ENCODE data around the gene NOS1AP.

Gene NOS1AP

DNA sequence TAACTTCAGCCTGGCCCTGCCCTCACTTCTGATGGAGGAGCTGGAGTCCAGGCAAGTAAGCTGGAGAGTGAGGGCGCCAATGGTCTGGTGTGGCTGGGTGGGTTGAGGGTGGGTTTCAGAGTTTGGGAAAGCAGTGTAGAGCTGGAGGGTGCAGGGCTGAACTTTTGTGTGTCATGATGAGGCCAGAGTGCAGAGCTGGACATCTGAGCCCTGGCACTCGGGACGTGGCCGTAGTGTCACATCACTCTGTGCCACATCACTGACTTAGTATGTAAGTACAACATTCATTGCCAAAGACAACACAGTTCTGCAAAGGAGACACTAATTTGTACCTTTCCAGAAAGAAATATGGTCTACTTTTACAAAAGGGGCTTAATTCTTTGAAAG lies 291.4 kb downstream of the NOS1AP start:
- no peaks in the 10 kb centered on the region for H3K9me3 ChIP-seq (ENCODE audit: severe bottlenecking)
- H3K27me3 ChIP-seq (ENCODE audit: insufficient read depth, low read depth, severe bottlenecking), result no peaks in the 10 kb centered on the region
- H3K27ac ChIP-seq, result no peak overlapping the region
- TF ChIP-seq, protein P1, sequence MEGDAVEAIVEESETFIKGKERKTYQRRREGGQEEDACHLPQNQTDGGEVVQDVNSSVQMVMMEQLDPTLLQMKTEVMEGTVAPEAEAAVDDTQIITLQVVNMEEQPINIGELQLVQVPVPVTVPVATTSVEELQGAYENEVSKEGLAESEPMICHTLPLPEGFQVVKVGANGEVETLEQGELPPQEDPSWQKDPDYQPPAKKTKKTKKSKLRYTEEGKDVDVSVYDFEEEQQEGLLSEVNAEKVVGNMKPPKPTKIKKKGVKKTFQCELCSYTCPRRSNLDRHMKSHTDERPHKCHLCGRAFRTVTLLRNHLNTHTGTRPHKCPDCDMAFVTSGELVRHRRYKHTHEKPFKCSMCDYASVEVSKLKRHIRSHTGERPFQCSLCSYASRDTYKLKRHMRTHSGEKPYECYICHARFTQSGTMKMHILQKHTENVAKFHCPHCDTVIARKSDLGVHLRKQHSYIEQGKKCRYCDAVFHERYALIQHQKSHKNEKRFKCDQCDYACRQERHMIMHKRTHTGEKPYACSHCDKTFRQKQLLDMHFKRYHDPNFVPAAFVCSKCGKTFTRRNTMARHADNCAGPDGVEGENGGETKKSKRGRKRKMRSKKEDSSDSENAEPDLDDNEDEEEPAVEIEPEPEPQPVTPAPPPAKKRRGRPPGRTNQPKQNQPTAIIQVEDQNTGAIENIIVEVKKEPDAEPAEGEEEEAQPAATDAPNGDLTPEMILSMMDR (IDR thresholded peaks at IDR 0.05; ENCODE audit: low read depth, low read length), result no peak
- H3K4me3 ChIP-seq (ENCODE audit: low read depth, low read length), result no peak overlapping the region
- no peak for DNase-seq
- peaks cover 51% of the 10 kb centered on the region for H3K36me3 ChIP-seq

DNA sequence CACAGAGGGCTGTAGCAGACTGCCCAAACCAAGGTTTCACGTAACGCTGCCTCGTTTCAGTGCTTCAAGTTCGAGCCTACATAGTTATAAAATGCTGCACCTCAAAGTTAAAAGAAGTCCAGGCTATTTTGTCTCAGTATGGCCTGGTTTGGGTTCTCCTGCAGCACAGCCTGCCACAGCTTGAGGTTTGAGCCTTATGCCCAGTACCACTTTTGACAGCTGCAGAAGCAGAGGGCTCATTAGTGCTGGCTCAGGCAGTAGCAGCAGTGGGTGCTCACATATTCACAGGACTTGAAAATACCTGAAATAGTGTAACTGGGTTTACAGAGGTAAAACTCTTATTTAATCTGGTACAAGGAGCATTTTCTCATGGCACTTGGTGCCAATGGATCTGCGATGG lies 291.9 kb downstream of the NOS1AP start:
- no peak overlapping the region for H3K27ac ChIP-seq
- TF ChIP-seq, protein P1 (IDR thresholded peaks at IDR 0.05; ENCODE audit: low read depth, low read length), result no peak
- no peaks in the 10 kb centered on the region for H3K27me3 ChIP-seq (ENCODE audit: insufficient read depth, low read depth, severe bottlenecking)
- DNase-seq, result no peak
- H3K9me3 ChIP-seq (ENCODE audit: severe bottlenecking), result no peaks in the 10 kb centered on the region
- peaks cover 46% of the 10 kb centered on the region for H3K36me3 ChIP-seq
- no peak overlapping the region for H3K4me3 ChIP-seq (ENCODE audit: low read depth, low read length)

DNA sequence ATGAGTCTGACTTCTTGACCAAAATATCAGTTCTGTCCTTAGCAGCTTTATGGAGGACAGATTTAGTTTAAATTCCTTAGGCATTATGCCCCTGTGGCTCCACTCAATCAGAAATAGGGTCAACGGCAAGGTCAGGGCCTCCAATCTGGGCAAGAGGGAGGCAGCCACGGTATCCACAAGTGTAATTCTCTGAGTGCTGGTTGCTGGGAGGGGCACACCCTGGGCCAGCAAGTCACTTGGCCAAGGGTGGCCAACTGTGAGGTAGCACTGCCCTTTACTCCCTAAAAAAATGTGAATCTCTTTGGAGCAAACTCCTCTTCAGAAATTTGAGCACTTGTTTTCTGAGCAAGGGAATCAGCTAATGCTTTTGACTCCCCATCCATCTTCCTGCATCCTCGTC lies 294.3 kb downstream of the NOS1AP start:
- TF ChIP-seq, protein P1 (IDR thresholded peaks at IDR 0.05; ENCODE audit: low read depth, low read length), result no peak
- Histone ChIP-seq H3K27me3 (ENCODE audit: insufficient read depth, low read depth, severe bottlenecking) (no peaks in the 10 kb centered on the region), H3K4me3 (ENCODE audit: low read depth, low read length) (no peak overlapping the region)

DNA sequence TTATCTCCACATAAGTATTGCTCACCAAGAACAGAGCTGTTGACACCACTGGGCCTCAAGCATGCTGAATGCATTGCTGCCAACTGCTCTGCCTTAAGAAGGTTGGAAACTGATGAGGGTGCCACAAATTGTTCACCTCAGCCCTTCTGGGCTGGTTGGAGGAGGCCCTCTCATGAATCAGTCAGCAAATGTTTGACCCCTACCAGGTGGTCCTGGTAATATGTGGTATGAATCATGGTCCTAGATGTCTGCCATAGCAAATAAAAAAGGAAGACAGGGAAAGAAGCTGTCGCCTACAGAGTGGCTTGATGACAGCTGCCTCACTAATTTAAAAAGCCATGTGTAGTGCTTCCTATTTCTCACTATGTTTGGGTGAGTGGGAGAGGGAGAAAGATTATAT lies 295.0 kb downstream of the NOS1AP start:
- DNase-seq, result no peak
- Histone ChIP-seq H3K27ac (no peak overlapping the region), H3K36me3 (peaks cover 39% of the 10 kb centered on the region), H3K9me3 (ENCODE audit: severe bottlenecking) (no peaks in the 10 kb centered on the region), H3K27me3 (ENCODE audit: insufficient read depth, low read depth, severe bottlenecking) (no peaks in the 10 kb centered on the region), H3K4me3 (ENCODE audit: low read depth, low read length) (no peak overlapping the region)
- TF ChIP-seq, protein P1 (IDR thresholded peaks at IDR 0.05; ENCODE audit: low read depth, low read length), result no peak

More for the DNA sequence above, 294.3 kb downstream of the NOS1AP start:
- DNase-seq, result no peak
- peaks cover 44% of the 10 kb centered on the region for H3K36me3 ChIP-seq
- no peak overlapping the region for H3K27ac ChIP-seq
- H3K9me3 ChIP-seq (ENCODE audit: severe bottlenecking), result no peaks in the 10 kb centered on the region

DNA sequence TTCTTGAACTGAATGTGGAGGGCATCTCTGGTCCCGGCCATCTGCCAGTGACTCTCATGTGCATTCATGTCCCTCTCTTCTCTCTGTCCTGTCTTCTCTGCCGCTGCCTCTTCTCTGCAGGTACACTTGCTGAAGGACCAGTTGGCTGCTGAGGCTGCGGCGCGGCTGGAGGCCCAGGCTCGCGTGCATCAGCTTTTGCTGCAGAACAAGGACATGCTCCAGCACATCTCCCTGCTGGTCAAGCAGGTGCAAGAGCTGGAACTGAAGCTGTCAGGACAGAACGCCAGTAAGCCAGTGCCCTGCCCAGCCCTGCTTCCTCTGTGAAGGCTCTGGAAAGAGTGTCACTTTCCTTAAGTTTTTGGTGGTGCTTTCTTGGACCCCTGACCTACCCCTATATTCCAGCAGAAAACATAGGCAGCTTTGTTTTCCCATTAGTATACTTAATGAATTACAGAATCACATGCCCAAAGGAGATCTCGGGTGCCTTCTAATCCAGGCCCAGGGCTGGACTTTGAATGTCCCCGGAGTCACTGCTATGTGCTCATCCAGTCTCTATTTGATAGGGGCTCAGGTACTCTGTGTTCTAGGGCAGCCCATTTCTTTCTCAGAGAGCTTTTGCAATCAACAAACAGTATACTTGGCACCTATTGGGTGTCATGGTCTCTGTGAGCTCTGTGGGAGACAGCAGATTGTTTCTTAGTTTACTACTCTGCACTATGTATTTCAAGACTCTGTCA lies 296.0 kb downstream of the NOS1AP start:
- Histone ChIP-seq H3K9me3 (ENCODE audit: severe bottlenecking) (no peaks in the 10 kb centered on the region), H3K27me3 (ENCODE audit: insufficient read depth, low read depth, severe bottlenecking) (no peaks in the 10 kb centered on the region), H3K4me3 (ENCODE audit: low read depth, low read length) (no peak overlapping the region), H3K27ac (no peak overlapping the region), H3K36me3 (peaks cover 37% of the 10 kb centered on the region)
- no peak for DNase-seq
- TF ChIP-seq, protein P1 (IDR thresholded peaks at IDR 0.05; ENCODE audit: low read depth, low read length), result no peak

DNA sequence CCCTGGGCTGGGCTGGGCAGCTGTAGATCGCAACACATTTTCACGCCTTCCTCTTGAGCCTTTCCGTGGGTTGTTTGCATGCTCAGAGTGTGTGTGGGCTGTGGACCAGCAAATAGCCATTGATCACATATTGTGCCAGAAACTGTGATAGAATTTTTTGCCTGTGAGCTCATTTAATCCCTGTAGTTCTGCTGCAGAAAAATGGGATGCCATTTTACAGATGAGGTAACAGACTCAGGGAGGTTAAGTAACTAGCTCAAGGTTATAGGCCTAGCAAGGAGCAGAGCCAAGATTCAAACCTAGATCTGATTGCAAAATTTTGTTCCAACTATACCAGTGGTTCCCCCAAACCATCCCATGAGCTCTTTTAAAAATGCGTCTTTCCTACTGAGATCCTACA lies 296.7 kb downstream of the NOS1AP start:
- Histone ChIP-seq H3K9me3 (ENCODE audit: severe bottlenecking) (no peaks in the 10 kb centered on the region), H3K4me3 (ENCODE audit: low read depth, low read length) (no peak overlapping the region), H3K27me3 (ENCODE audit: insufficient read depth, low read depth, severe bottlenecking) (no peaks in the 10 kb centered on the region), H3K36me3 (peaks cover 31% of the 10 kb centered on the region), H3K27ac (no peak overlapping the region)
- TF ChIP-seq, protein P1 (IDR thresholded peaks at IDR 0.05; ENCODE audit: low read depth, low read length), result no peak
- DNase-seq, result no peak
